Rectal smooth muscle tissue (tissue), 1 donor: Measurements from ENCODE around the gene GOLGA8N.

Source experiments
- H3K27ac ChIP-seq: one replicate; pipeline ENCODE4 v1.7.0; 2013; ENCODE audit warnings: low read depth, low read length, inconsistent platforms
- H3K27me3 ChIP-seq: one replicate; pipeline ENCODE4 v1.7.0; 2013; ENCODE audit warnings: low read length; ENCODE audit not compliant: control insufficient read depth, insufficient read depth
- H3K36me3 ChIP-seq: one replicate; pipeline ENCODE4 v1.7.0; 2013; ENCODE audit warnings: low read length; ENCODE audit not compliant: control insufficient read depth, insufficient read depth
- H3K4me1 ChIP-seq: one replicate; pipeline ENCODE4 v1.7.0; 2013; ENCODE audit warnings: low read length; ENCODE audit not compliant: control insufficient read depth, insufficient read depth
- H3K4me3 ChIP-seq: one replicate; pipeline ENCODE4 v1.7.0; 2013; ENCODE audit warnings: low read length
- H3K9ac ChIP-seq: one replicate; pipeline ENCODE4 v1.7.0; 2013; ENCODE audit warnings: low read length

The GOLGA8N gene

DNA sequence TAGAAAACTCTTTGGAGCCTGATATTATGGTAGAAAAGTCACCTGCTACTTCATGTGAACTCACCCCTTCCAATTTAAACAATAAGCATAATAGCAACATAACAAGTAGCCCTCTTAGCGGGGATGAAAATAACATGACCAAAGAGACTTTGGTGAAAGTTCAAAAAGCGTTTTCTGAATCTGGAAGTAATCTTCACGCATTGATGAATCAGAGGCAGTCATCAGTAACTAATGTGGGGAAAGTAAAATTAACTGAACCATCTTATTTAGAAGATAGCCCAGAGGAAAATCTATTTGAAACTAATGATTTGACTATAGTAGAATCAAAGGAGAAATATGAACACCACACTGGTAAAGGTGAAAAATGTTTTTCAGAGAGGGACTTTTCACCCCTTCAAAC, 43.2 kb downstream of the GOLGA8N start:
- no peaks in the 10 kb centered on the region for H3K4me1 ChIP-seq
- no peak overlapping the region for H3K27ac ChIP-seq
- no peak overlapping the region for H3K9ac ChIP-seq
- no peaks in the 10 kb centered on the region for H3K36me3 ChIP-seq
- no peak overlapping the region for H3K4me3 ChIP-seq
- no peaks in the 10 kb centered on the region for H3K27me3 ChIP-seq

DNA sequence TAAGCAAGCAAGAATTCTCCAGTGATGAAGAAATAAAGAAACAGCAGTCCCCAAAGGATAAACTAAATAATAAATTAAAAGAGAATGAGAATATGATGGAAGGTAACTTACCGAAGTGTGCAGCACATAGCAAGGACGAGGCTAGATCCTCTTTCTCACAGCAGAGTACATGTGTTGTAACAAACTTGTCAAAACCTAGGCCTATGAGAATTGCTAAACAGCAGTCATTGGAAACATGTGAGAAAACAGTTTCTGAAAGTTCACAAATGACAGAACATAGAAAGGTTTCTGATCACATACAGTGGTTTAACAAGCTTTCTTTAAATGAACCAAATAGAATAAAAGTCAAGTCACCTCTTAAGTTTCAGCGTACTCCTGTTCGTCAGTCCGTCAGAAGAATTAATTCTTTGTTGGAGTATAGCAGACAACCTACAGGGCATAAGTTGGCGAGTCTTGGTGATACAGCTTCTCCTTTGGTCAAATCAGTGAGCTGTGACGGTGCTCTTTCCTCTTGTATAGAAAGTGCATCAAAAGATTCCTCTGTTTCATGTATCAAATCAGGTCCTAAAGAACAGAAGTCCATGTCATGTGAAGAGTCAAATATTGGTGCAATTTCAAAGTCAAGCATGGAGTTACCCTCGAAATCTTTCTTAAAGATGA, 43.8 kb downstream of the GOLGA8N start:
- H3K9ac ChIP-seq = no peak overlapping the region
- no peaks in the 10 kb centered on the region for H3K36me3 ChIP-seq
- no peak overlapping the region for H3K27ac ChIP-seq
- H3K27me3 ChIP-seq = no peaks in the 10 kb centered on the region
- H3K4me1 ChIP-seq = no peaks in the 10 kb centered on the region
- no peak overlapping the region for H3K4me3 ChIP-seq

- H3K27ac ChIP-seq = no peak overlapping the region
- no peak overlapping the region for H3K4me3 ChIP-seq
- H3K36me3 ChIP-seq = no peaks in the 10 kb centered on the region
- H3K4me1 ChIP-seq = no peaks in the 10 kb centered on the region
- H3K9ac ChIP-seq = no peak overlapping the region
- no peaks in the 10 kb centered on the region for H3K27me3 ChIP-seq
Observed at GRCh38 chr15:32637704-32638103, 44.4 kb downstream of the GOLGA8N start.

DNA sequence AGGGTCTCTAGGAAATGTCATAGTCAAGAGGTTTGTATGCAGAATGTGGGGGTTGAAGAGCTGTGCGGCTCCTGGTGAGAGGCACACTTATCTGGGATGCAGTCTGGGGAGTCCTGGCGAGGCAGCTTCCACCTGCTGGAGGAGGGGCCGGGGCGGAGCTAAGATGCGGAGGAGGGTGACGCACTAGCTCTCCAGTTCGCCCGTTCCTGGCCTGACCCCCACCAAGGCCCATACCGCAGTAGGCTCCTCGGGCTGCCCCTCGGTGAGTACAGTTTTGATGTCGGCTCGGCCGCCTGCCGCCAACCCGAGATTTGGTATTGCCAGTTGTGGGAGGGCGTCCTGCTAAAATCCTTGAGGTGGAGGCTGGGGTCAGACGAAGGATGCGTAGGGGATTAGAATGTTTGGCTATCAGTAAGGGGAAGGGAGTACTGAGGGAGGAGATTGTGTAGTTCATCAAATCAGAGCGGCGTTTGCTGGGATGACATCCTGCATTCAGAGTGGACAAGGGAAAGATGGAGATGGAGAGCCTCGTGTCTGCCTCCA, 48.3 kb downstream of the GOLGA8N start, which contains the start of gene SCG5:
Gene SCG5 (plus strand): TSS at position 194 of the 543 bp plus-strand sequence. CDS start 1,883 bp downstream, outside the sequence.
- no peaks in the 10 kb centered on the region for H3K27me3 ChIP-seq
- no peak within 1 kb of the TSS for H3K27ac ChIP-seq
- H3K9ac ChIP-seq = no peak within 1 kb of the TSS
- H3K4me1 ChIP-seq = no peaks in the 10 kb centered on the region
- no peaks in the 10 kb centered on the region for H3K36me3 ChIP-seq
- peak within 1 kb of the TSS; percentile 5 for H3K4me3 ChIP-seq

GRCh38 chr15:32642667-32643435, 49.6 kb downstream of the GOLGA8N start:
- no peak overlapping the region for H3K27ac ChIP-seq
- H3K4me3 ChIP-seq = no peak overlapping the region
- no peaks in the 10 kb centered on the region for H3K27me3 ChIP-seq
- H3K36me3 ChIP-seq = no peaks in the 10 kb centered on the region
- no peak overlapping the region for H3K9ac ChIP-seq
- H3K4me1 ChIP-seq = no peaks in the 10 kb centered on the region

DNA sequence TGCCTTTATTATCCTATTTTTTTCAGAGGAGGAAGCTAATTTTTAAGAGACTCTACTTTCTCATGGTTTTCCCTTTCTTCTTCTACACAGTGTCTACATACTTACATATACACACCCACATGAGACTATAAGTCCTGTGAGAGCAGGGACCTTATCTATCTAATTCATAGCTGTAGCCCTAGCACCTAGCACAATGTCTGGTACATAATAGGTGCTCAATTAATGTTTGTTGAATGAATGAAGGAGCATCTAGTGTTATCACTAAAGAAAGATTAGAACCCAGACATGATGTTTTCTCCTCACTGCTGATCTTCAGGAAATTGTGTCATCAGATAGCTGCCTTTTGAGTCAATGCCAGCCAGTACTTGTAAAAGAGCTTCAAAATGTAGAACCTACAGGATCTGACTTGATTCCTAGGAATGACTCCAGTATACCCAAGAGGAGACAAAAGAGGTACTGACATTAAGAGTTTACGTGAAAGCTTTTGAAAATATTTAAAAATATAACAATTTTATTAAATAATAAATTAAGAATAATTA, 50.7 kb downstream of the GOLGA8N start:
- no peak overlapping the region for H3K4me3 ChIP-seq
- no peaks in the 10 kb centered on the region for H3K4me1 ChIP-seq
- H3K9ac ChIP-seq = no peak overlapping the region
- H3K36me3 ChIP-seq = no peaks in the 10 kb centered on the region
- H3K27me3 ChIP-seq = no peaks in the 10 kb centered on the region
- no peak overlapping the region for H3K27ac ChIP-seq

- no peaks in the 10 kb centered on the region for H3K4me1 ChIP-seq
Observed at GRCh38 chr15:32646291-32646690, 53.0 kb downstream of the GOLGA8N start.

DNA sequence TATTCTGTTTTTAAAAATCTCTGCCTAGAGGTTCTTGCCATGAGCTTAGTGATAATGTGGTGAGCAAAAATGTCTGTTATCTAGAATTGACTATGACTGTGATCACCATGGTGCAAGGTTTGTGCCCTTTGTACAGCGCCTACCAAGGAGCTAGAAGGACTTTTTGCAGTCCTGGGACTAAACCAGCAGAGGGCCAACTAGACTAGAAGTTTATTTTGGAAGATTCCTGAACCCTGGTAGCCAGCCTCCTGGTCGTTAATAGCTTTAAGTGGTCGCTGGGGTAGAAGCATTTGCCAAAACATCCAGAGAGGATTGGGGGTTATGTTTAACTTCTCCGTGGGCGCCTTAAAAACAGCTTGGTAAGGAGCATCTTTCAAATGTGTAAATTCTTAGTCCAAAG, 56.1 kb downstream of the GOLGA8N start:
- H3K27ac ChIP-seq = no peak overlapping the region
- no peak overlapping the region for H3K9ac ChIP-seq
- H3K4me1 ChIP-seq = no peaks in the 10 kb centered on the region
- no peak overlapping the region for H3K4me3 ChIP-seq
- no peaks in the 10 kb centered on the region for H3K27me3 ChIP-seq
- H3K36me3 ChIP-seq = no peaks in the 10 kb centered on the region

More at GRCh38 chr15:32646291-32646690, 53.0 kb downstream of the GOLGA8N start:
- Histone ChIP-seq H3K9ac (no peak overlapping the region), H3K27ac (no peak overlapping the region), H3K36me3 (no peaks in the 10 kb centered on the region), H3K27me3 (no peaks in the 10 kb centered on the region), H3K4me3 (no peak overlapping the region)

GRCh38 chr15:32651229-32651837, 58.1 kb downstream of the GOLGA8N start:
- H3K9ac ChIP-seq = no peak overlapping the region
- H3K27me3 ChIP-seq = no peaks in the 10 kb centered on the region
- H3K4me1 ChIP-seq = no peaks in the 10 kb centered on the region
- no peaks in the 10 kb centered on the region for H3K36me3 ChIP-seq
- H3K4me3 ChIP-seq = no peak overlapping the region
- H3K27ac ChIP-seq = no peak overlapping the region

GRCh38 chr15:32652178-32652577, 58.9 kb downstream of the GOLGA8N start:
- H3K9ac ChIP-seq = no peak overlapping the region
- H3K4me1 ChIP-seq = no peaks in the 10 kb centered on the region
- H3K4me3 ChIP-seq = no peak overlapping the region
- no peak overlapping the region for H3K27ac ChIP-seq
- no peaks in the 10 kb centered on the region for H3K27me3 ChIP-seq
- no peaks in the 10 kb centered on the region for H3K36me3 ChIP-seq

GRCh38 chr15:32656091-32656490, 62.8 kb downstream of the GOLGA8N start:
- Histone ChIP-seq H3K4me3 (no peak overlapping the region), H3K4me1 (no peaks in the 10 kb centered on the region), H3K27ac (no peak overlapping the region)

DNA sequence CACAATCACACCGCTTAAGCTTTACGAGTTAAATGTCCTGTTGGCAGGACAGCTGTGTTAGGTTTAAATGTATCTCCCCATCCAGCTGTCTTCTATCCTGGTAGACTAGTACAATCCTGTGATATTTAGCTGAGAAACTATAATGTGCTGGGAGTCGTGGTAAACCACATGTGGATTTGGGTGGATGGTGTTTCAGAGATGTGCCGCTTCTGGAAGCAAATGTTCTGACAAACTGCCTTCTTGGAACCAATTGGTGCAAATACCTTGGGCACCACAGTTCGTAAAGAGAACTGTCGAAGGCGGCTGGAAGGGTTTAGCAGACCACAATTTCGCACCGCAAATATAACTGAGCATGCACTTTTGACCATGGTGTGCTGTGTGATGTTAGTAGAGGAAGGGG, 63.2 kb downstream of the GOLGA8N start:
- Histone ChIP-seq H3K27ac (no peak overlapping the region), H3K4me1 (no peaks in the 10 kb centered on the region), H3K36me3 (no peaks in the 10 kb centered on the region), H3K27me3 (no peaks in the 10 kb centered on the region), H3K9ac (no peak overlapping the region), H3K4me3 (no peak overlapping the region)

More at GRCh38 chr15:32656091-32656490, 62.8 kb downstream of the GOLGA8N start:
- H3K27me3 ChIP-seq = no peaks in the 10 kb centered on the region
- H3K36me3 ChIP-seq = no peaks in the 10 kb centered on the region
- H3K9ac ChIP-seq = no peak overlapping the region
